Suppressor macrophage treated with lipopolysaccharide for 4 hours (primary cell): Measurements from ENCODE around the gene MMRN2.
"Not testable (repeated sequence)": the region's sequence is repeated elsewhere in the genome, so short reads cannot be mapped to it uniquely, and the experiment has no call there.

Experiments
- DNase-seq: peaks from one replicate; pipeline ENCODE4 v3.0.0-alpha.2; 2020

The MMRN2 gene

GRCh38 chr10:86938260-86938659 lies 19.2 kb downstream of the MMRN2 start:
- DNase-seq: no peak

- DNase-seq: no peak
These were observed 19.8 kb downstream of the MMRN2 start for GRCh38 chr10:86937502-86938154.

- DNase-seq: no peak
These were observed 20.5 kb downstream of the MMRN2 start for GRCh38 chr10:86936661-86937501.

DNA sequence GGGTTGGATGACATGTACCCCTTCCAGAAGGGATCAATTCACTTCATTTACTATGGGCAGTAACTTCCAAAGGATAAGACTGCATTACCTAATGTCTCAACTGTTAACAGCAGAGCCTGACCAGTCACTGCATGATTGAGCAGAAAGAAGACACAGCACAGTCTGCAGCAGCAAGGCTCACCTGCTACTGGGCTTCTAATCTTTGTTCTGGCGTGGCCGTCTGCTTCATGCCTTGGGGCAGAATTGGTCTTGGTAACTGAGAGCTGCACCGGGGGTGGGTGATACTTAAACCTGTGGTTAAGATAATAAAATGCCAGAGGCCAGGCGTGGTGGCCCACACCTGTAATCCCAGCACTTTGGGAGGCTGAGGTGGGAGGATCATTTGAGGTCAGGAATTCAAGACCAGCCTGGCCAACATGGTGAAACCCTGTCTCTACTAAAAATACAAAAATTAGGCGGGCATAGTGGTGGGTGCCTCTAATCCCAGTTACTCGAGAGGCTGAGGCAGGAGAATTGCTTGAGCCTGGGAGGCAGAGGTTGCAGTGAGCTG lies 23.2 kb downstream of the MMRN2 start:
- DNase-seq: not testable (repeated sequence)

- DNase-seq: no peak
These were observed 24.7 kb downstream of the MMRN2 start for GRCh38 chr10:86932674-86933073.

DNA sequence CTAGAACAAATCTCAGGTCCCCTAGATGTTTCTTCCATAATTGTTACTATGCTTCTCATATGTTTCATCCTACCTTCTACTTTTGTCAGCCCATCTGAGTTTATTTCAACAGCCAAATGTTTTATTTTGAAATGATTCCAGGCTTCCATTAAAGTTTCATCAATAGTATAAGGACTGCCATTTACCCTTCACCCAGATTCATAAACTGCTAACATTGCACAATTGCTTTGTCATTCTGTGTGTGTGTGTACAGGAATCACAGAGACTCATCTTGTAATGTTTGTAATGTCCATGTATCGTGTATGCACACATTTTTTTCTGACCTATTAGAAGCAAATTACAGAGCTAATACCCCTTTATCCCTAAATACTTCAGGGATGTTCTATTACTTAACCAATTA lies 25.5 kb downstream of the MMRN2 start:
- peak; percentile 8 for DNase-seq

GRCh38 chr10:86929468-86930380 lies 27.7 kb downstream of the MMRN2 start:
- no peak for DNase-seq

DNA sequence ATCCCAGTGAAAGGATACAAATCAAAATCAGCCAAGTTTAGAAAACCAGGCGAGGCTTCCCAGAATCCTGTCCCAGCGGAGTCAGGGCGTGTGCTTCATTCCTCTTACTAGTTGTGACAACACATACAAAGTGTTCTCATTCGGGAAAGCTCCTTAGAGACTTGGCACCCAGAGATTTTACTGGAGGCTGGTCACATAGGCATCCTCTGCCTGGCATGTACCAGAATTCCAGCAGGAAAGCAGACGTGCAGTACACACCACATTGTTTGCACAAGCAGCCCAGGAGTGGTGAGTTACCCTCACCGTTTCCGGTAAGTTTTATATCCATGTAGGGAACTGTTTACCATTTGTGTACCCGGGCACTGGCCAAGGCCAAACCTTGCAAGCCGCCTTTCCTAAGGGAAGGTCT lies 34.9 kb downstream of the MMRN2 start:
- DNase-seq: no peak

DNA sequence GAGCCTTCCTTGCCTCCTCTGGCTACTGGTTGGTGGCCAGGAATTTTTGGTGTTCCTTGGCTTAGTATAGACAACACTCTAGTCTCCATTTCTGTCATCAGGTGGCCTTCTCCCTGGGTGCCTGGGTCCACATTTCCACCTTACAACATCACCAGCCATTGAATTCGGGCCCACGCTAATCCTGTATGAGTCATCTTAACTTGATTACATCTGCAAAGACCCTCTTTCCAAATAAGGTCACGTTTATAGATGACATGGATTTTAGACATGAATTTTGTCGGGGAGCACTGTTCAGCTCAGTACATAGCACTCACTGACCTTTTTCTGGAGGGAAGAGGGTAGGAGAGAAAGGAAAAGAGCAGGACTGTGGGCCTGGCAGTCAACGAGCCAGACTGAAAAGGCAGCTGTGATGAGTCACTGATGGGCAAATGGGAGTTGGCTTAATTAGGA lies 39.4 kb downstream of the MMRN2 start:
- no peak for DNase-seq

GRCh38 chr10:86914734-86915133 lies 42.7 kb downstream of the MMRN2 start:
- DNase-seq: no peak

DNA sequence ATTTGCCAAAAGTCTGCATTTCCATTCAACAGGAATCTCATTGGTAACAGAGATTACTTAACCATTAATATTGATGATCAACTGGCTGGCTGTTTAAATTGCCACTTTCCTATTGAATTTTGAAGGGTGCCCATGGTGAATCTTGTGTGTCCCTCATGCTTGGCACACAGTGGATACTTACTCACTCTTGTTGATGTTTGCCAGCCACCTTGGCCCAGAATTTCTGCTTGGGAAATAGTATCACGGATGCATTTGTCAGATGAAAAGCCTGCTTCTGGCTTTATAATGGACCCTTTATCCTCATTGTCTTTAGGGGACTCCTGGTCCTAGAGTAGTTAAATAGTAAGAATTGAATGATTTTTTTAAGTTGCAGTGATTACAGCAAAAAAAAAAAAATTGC lies 52.0 kb downstream of the MMRN2 start:
- DNase-seq: no peak

DNA sequence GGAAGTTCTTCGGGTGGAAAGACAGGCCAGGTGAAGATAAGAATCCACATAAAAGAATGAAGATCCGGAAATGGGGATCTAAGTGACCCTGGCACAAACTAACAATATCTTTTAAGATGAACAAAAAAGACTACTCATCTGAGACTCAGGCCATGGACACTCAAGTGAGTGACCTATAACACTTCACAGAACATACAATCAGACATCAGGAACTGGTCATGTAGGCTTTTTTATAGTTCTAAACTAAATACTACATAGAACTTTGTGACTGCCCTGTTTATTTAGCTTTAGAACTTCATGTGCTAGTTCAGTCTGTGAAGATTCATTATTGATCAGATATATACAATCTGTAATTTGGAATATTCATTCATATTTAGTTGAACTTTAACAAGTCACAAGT lies 52.8 kb downstream of the MMRN2 start:
- DNase-seq: no peak

- DNase-seq: no peak
These were observed 56.5 kb downstream of the MMRN2 start for GRCh38 chr10:86900955-86901354.

GRCh38 chr10:86899670-86900276 lies 57.6 kb downstream of the MMRN2 start:
- peak; percentile 72 for DNase-seq

- DNase-seq: no peak
These were observed 58.3 kb downstream of the MMRN2 start for GRCh38 chr10:86899132-86899531.

- no peak for DNase-seq
These were observed 58.9 kb downstream of the MMRN2 start for GRCh38 chr10:86898511-86898910.

DNA sequence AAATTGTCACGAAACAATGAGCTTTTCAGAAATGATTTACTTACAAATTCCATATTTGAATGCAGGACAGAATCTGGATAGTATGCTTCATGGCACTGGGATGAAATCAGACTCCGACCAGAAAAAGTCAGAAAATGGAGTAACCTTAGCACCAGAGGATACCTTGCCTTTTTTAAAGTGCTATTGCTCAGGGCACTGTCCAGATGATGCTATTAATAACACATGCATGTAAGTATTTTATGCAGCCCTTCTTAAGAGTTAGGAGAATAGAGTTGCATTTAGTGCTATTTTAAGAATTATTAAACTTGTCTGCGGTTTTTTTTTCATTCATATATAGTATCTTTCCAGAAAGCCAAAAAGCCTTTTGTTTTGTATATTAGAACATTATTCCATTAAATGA lies 67.4 kb downstream of the MMRN2 start:
- no peak for DNase-seq

- peak; percentile 68 for DNase-seq
These were observed 68.6 kb downstream of the MMRN2 start for GRCh38 chr10:86888585-86889381.
